ENCODE data around the gene APC2. TPM values are rescaled to one million over a fixed set of nuclear protein-coding genes. Genes with fewer than 3 reads are reported as not detected.

APC2 gene
- total and polyA plus RNA-seq, 7 donors: under 0.01 to 2.0 (median 1.1) TPM; not detected in 2

DNA sequence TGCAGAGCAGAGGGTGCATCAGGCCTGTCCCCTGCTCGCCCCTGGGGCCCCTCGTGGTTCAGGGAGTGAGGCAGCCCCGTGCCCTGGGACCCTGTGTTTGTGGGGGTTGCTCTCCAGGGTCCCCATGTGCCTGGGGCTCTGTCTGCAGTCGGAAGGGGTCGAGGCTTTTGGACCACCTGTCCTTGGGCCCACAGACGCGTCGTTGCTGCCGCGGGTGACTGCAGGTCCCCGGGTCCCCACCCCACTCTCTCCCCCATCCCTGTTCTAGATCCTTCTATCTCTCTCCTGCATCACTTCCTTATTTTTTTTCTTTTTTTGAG lies 38.3 kb downstream of the APC2 start:
- DNase-seq: no peak
- Histone ChIP-seq H3K9me3 (no peaks in the 10 kb centered on the region), H3K4me1 (peaks cover 0 to 21% (median 15%) of the 10 kb centered on the region in 4 donors), H3K27me3 (peaks cover 6 to 19% (median 9%) of the 10 kb centered on the region in 3 donors), H3K36me3 (no peaks in the 10 kb centered on the region), H3K27ac (no peak overlapping the region), H3K4me3 (no peak overlapping the region)
- intact Hi-C loops (cut with DNase I): no loop called here
- TF ChIP-seq EP300 (IDR thresholded peaks at IDR 0.05) (no peak), POLR2AphosphoS5 (IDR thresholded peaks at IDR 0.05) (no peak), POLR2A (IDR thresholded peaks at IDR 0.05) (no peak)
- TF ChIP-seq, protein P1, sequence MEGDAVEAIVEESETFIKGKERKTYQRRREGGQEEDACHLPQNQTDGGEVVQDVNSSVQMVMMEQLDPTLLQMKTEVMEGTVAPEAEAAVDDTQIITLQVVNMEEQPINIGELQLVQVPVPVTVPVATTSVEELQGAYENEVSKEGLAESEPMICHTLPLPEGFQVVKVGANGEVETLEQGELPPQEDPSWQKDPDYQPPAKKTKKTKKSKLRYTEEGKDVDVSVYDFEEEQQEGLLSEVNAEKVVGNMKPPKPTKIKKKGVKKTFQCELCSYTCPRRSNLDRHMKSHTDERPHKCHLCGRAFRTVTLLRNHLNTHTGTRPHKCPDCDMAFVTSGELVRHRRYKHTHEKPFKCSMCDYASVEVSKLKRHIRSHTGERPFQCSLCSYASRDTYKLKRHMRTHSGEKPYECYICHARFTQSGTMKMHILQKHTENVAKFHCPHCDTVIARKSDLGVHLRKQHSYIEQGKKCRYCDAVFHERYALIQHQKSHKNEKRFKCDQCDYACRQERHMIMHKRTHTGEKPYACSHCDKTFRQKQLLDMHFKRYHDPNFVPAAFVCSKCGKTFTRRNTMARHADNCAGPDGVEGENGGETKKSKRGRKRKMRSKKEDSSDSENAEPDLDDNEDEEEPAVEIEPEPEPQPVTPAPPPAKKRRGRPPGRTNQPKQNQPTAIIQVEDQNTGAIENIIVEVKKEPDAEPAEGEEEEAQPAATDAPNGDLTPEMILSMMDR (IDR thresholded peaks at IDR 0.05): no peak
- WGBS, 2 donors: 69 to 92% methylated on average over 11 of the region's 11 CpGs

DNA sequence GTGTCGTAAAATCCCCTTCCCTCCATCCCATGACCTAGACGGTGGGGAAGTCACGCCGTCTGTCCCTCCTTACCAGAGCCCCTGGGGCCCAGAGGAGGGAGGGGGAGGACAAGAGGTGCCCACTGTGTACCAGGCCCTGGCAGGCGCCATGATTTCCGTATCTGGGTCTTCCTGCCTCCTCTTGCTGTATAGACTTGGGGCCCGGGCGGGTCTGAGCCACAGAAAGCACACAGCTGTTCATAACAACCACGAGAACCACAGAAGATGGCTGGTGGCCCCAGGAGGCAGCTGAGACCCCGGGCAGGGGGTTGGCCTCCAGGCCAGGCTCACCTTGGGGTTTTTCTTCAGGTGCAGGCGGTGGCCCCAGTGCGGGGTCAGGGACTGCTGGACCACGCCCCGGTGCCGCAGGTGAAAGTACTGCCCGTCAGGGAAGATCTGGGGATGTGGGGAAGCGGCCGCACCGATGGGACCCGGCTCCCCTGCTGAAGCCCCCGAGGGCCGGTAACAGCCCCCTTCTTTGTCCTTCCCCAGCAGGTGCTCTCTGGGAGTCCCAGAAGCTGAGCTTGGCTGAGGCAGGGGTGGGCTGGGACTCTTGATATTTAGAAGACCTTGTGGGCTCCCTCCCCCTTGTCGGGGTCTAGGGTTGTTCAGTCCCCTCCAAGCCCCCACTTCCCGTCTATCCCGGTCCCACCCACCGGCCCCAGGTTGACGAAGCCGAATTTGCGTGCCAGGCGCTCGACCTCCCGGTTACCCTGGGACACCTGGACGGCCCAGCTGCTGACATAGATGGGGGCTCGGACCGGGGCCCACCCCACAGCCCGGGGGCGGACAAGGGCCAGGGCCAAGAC lies 39.8 kb downstream of the APC2 start:
- no peak for DNase-seq
- Histone ChIP-seq H3K36me3 (no peaks in the 10 kb centered on the region), H3K27me3 (peaks cover 6 to 19% (median 9%) of the 10 kb centered on the region in 3 donors), H3K4me1 (peaks cover 0 to 21% (median 15%) of the 10 kb centered on the region in 4 donors), H3K4me3 (peak overlapping the region; percentile 37 to 60 (median 54)), H3K9me3 (no peaks in the 10 kb centered on the region), H3K27ac (peak overlapping the region; percentile 76 to 83 (median 80))
- WGBS, 2 donors: 14 to 17% methylated on average over 37 of the region's 37 CpGs
- TF ChIP-seq, protein P1 (IDR thresholded peaks at IDR 0.05): no peak
- TF ChIP-seq POLR2A (IDR thresholded peaks at IDR 0.05) (no peak), POLR2AphosphoS5 (IDR thresholded peaks at IDR 0.05) (peak in 1 of 4 donors; percentile 50)
- intact Hi-C loops (cut with DNase I): no loop called here

DNA sequence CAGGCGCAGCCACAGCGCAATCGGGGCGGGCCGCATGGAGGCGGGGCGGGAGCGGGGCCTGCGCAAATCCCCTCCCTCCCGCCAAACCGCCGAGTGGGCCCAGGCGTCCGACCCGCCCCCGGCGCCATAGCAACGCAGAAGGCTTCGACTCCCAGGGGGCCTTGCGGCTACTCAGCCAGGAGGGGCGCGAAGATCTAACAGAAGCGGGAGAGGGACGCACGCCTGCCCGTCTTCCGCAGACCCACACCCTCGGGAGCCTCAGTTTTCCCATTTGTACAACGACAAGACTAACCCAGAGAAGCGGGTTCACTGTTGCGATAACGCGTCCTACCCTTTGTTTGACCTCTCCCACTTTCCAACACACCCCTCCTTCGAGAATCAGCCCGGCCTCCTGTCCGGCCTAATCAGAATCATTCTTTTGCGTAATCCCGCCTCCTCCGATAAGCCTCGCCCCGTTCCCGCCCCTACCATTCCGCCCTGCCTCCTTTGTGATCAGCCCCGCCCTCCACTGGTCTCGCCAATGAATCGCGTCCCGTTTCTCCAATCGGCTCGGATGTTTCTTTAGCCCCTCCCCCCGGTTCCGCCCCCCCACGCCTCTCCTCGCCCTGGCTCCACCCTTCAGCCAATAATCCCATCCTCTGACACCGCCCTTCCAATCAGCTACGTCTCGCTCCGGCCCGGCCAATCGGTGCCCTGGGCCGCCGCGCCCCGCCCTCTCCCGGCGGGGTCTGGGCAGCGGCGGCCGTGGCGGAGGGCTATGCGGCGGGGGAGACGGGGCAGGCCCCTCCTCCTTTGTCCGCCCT lies 40.6 kb downstream of the APC2 start, which contains the start of gene PCSK4:
Gene PCSK4 (minus strand): TSS at position 40 of the 803 bp plus-strand sequence. CDS start 4 bp downstream, at position 36.
- Histone ChIP-seq H3K4me1 (peaks cover 0 to 21% (median 15%) of the 10 kb centered on the region in 4 donors), H3K9me3 (no peaks in the 10 kb centered on the region), H3K27me3 (peaks cover 6 to 22% (median 13%) of the 10 kb centered on the region in 3 donors), H3K27ac (peak within 1 kb of the TSS; percentile 76 to 83 (median 80)), H3K36me3 (no peaks in the 10 kb centered on the region), H3K4me3 (peak within 1 kb of the TSS; percentile 37 to 60 (median 54))
- intact Hi-C loops (cut with DNase I): no loop called here
- DNase-seq: peak; percentile 100
- no peak for TF ChIP-seq EP300 (IDR thresholded peaks at IDR 0.05)
- TF ChIP-seq, protein P1 (IDR thresholded peaks at IDR 0.05): no peak
- no peak for TF ChIP-seq POLR2A (IDR thresholded peaks at IDR 0.05)
- TF ChIP-seq POLR2AphosphoS5 (IDR thresholded peaks at IDR 0.05): peak in 2 of 4 donors; percentile 17 to 26
- WGBS, 2 donors: 1% methylated on average over 74 of the region's 74 CpGs

DNA sequence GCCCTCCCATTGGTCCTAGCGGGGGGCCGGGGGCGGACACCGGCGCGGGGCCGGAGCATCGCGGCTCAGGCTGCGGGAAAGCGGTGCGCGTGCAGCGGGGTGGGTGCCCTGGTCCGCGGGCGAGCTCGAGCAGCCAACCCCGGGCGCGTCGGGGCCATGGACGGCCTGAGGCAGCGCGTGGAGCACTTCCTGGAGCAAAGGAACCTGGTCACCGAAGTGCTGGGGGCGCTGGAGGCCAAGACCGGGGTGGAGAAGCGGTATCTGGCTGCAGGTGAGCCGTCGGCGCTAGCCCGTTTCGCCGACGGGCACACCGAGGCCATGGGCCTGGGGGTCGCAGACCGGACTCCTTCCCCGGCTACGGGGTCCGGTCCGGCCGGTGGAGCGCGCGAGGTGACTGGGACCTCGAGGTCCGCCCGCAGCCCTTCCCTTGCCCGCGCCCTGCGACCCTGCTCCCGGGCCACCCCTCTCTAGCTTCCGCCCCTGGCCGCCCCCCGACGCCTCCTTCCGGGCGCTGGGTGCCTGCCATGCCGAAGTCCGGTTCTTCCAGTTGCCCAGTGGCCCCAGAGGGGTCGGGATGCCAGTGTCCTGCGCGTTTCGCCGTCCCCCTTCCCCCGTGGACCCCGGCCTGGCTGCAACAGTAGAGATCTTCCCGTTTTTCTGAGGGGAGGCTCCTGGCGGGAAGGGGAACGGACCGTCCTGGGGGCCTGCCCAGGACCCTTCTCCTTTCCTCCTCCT lies 41.4 kb downstream of the APC2 start, which contains the start of gene REEP6:
Gene REEP6 (plus strand): TSS at position 68 of the 735 bp plus-strand sequence. CDS start 89 bp downstream, at position 157.
- peak within 1 kb of the TSS; percentile 37 to 60 (median 54) for H3K4me3 ChIP-seq
- 2 to 4% methylated on average over 73 of the region's 73 CpGs for WGBS, 2 donors
- no peak for DNase-seq
- intact Hi-C loops (cut with DNase I): no loop called here
- H3K4me1 ChIP-seq: peaks cover 0 to 21% (median 15%) of the 10 kb centered on the region in 4 donors
- no peaks in the 10 kb centered on the region for H3K9me3 ChIP-seq
- H3K36me3 ChIP-seq: no peaks in the 10 kb centered on the region
- peaks cover 6 to 27% (median 15%) of the 10 kb centered on the region in 3 donors for H3K27me3 ChIP-seq
- no peak for TF ChIP-seq POLR2A (IDR thresholded peaks at IDR 0.05)
- TF ChIP-seq POLR2AphosphoS5 (IDR thresholded peaks at IDR 0.05): peak in 1 of 4 donors; percentile 13
- peak within 1 kb of the TSS; percentile 76 to 83 (median 80) for H3K27ac ChIP-seq

Data from sigmoid colon (tissue), 7 donors.